Spleen (tissue), 11 donors: ENCODE measurements around the gene FUT9. TPM values are rescaled to one million over a fixed set of nuclear protein-coding genes. Genes with fewer than 3 reads are reported as not detected.

ENCODE experiments used
- DNase-seq: peaks from one replicate; pipeline ENCODE4 v3.0.0-alpha.2; 2020
- H3K27ac ChIP-seq, 8 donors: fragments of 200-600 bp; sonication (generic) in 7 of 8; 1 replicate in 4 of 8; 2 replicates in 4 of 8; pipeline versions ENCODE4 v1.5.0 to v1.8.0; 2016 to 2021; ENCODE audit warnings: inconsistent platforms in 4 of 8, mild to moderate bottlenecking in 4 of 8, moderate library complexity in 1 of 8
- H3K27me3 ChIP-seq, 7 donors: fragments of 200-600 bp; sonication (generic) in 6 of 7; replicated peaks in 1 of 7; 1 replicate in 4 of 7; 2 replicates in 3 of 7; pipeline versions ENCODE4 v1.5.0 to v1.8.0; 2016 to 2021; ENCODE audit warnings: inconsistent platforms in 3 of 7, mild to moderate bottlenecking in 1 of 7
- H3K36me3 ChIP-seq, 6 donors: fragments of 200-600 bp; sonication (generic) in 5 of 6; 1 replicate in 4 of 6; 2 replicates in 2 of 6; pipeline versions ENCODE4 v1.5.0 to v1.8.0; 2016 to 2021; ENCODE audit warnings: inconsistent platforms in 2 of 6
- H3K4me1 ChIP-seq, 6 donors: fragments of 200-600 bp; sonication (generic) in 5 of 6; 1 replicate in 3 of 6; 2 replicates in 3 of 6; pipeline versions ENCODE4 v1.5.0 to v1.8.0; 2016 to 2021; ENCODE audit warnings: inconsistent platforms in 3 of 6
- H3K4me3 ChIP-seq, 8 donors: fragments of 200-600 bp; sonication (generic) in 7 of 8; 1 replicate in 4 of 8; 2 replicates in 4 of 8; pipeline versions ENCODE4 v1.5.0 to v1.8.0; 2016 to 2021; ENCODE audit warnings: inconsistent platforms in 4 of 8, mild to moderate bottlenecking in 4 of 8, moderate library complexity in 2 of 8
- H3K9me3 ChIP-seq, 8 donors: fragments of 200-600 bp; sonication (generic) in 7 of 8; 1 replicate in 4 of 8; 2 replicates in 4 of 8; pipeline versions ENCODE4 v1.5.0 to v1.8.0; 2016 to 2021; ENCODE audit warnings: inconsistent platforms in 4 of 8
- CTCF ChIP-seq, 11 experiments: fragments of 200-600 bp in 7 of 11; fragments of 450-650 bp in 4 of 11; sonication (generic) in 4 of 11; IDR thresholded peaks in 8 of 11; conservative IDR thresholded peaks in 3 of 11; 1 replicate in 7 of 11; 2 replicates in 4 of 11; pipeline versions ENCODE4 v1.4.0 to v1.8.0; 2016 to 2021; ENCODE audit warnings: antibody characterized with exemption in 11 of 11, inconsistent platforms in 4 of 11, mild to moderate bottlenecking in 1 of 11
- POLR2A ChIP-seq, 3 donors: fragments of 450-650 bp; IDR thresholded peaks; one replicate each; pipeline ENCODE4 v1.5.1; 2017; ENCODE audit warnings: antibody characterized with exemption in 3 of 3, mild to moderate bottlenecking in 1 of 3
- POLR2AphosphoS5 ChIP-seq, 3 donors: sonication (generic); formaldehyde crosslinking; IDR thresholded peaks; one replicate each; pipeline ENCODE4 v1.5.1; 2017; ENCODE audit warnings: antibody characterized with exemption in 3 of 3
- WGBS, 5 donors: extraction: QIAGEN DNeasy Blood & Tissue Kit in 3 of 5; methylation state at CpG; one replicate each; pipeline versions ENCODE4 v1.1.5 to v1.1.7; 2013 to 2018; 5-methylcytosine and 5-hydroxymethylcytosine counted together
- intact Hi-C: fragments of 100-400 bp; cut with DNase I; formaldehyde crosslinking; loops from one replicate; pipeline ENCODE4 v1.15.0; 2023; ENCODE audit warnings: low total_unique reads
- polyA plus RNA-seq, 3 donors: library from polyadenylated mRNA; stranded (reverse); fragments of 200-250 nt; gene quantifications; one replicate each; pipeline ENCODE4 v1.2.1, GENCODE V29; 2013
- total RNA-seq, 7 donors: library from RNA; depleted of rRNA in 3 of 7; stranded (reverse); fragments of >200 nt in 3 of 7; fragmentation: NEBNext Ultra II Directional in 4 of 7; extraction: Animal tissue kit (Norgen Biotek cat#: 25700) in 4 of 7; gene quantifications; one replicate each; pipeline versions ENCODE4 v1.1.0 to v1.2.1, GENCODE V29; 2016 to 2021
- donor health status: healthy with polysubstance abuse.
- donor health status: DM: no; HTN: no; CAD: no; lungs with moderate emphysema.
- donor health status: DM: no; HTN: no; CAD: no.
- donor health status: Bipolar disorder and iron deficiency.
- donor health status: healthy.
- donor health status: DM: no; HTN: no; CAD: no.
- donor health status: DM: yes; HTN: yes; CAD: no.

Gene FUT9
- total and polyA plus RNA-seq, 10 donors = under 0.01 TPM; not detected in 9

GRCh38 chr6:96002576-96002910 is 13.2 kb upstream of the FUT9 start:
- intact Hi-C loops = no loop called here
- Histone ChIP-seq H3K36me3 (no peaks in the 10 kb centered on the region), H3K27me3 (no peaks in the 10 kb centered on the region), H3K9me3 (peaks cover 0 to 19% (median 1%) of the 10 kb centered on the region in 8 donors), H3K4me1 (no peaks in the 10 kb centered on the region), H3K4me3 (no peak overlapping the region), H3K27ac (no peak overlapping the region)
- DNase-seq = no peak
- 69 to 92% (median 89%) methylated on average over 3 of the region's 3 CpGs; no CpG with 5 or more reads in 2 of the 5 donors for WGBS, 5 donors
- TF ChIP-seq CTCF (IDR thresholded peaks at IDR 0.05 in 8 of 11, conservative IDR thresholded peaks at IDR 0.05 in 3 of 11) = no peak
- TF ChIP-seq POLR2AphosphoS5 (IDR thresholded peaks at IDR 0.05) = no peak
- no peak for TF ChIP-seq POLR2A (IDR thresholded peaks at IDR 0.05)

GRCh38 chr6:96002912-96003311 is 12.9 kb upstream of the FUT9 start:
- TF ChIP-seq POLR2AphosphoS5 (IDR thresholded peaks at IDR 0.05) (no peak), POLR2A (IDR thresholded peaks at IDR 0.05) (no peak)
- Histone ChIP-seq H3K36me3 (no peaks in the 10 kb centered on the region), H3K27ac (no peak overlapping the region), H3K27me3 (no peaks in the 10 kb centered on the region), H3K9me3 (peaks cover 0 to 19% (median 1%) of the 10 kb centered on the region in 8 donors), H3K4me1 (no peaks in the 10 kb centered on the region), H3K4me3 (no peak overlapping the region)
- WGBS, 5 donors = 76 to 100% (median 89%) methylated on average over 3 to 5 of the region's 5 CpGs
- no peak for DNase-seq
- intact Hi-C loops = no loop called here

- TF ChIP-seq POLR2A (IDR thresholded peaks at IDR 0.05) = no peak
- no peak for TF ChIP-seq POLR2AphosphoS5 (IDR thresholded peaks at IDR 0.05)
- no peak for TF ChIP-seq CTCF (IDR thresholded peaks at IDR 0.05 in 8 of 11, conservative IDR thresholded peaks at IDR 0.05 in 3 of 11)
- no peaks in the 10 kb centered on the region for H3K9me3 ChIP-seq
- no peak overlapping the region for H3K27ac ChIP-seq
- no peak overlapping the region for H3K4me3 ChIP-seq
- H3K4me1 ChIP-seq = no peaks in the 10 kb centered on the region
- intact Hi-C loops = no loop called here
- H3K36me3 ChIP-seq = no peaks in the 10 kb centered on the region
- no peak for DNase-seq
- WGBS, 5 donors = 52 to 72% (median 63%) methylated on average over 2 of the region's 2 CpGs
- no peaks in the 10 kb centered on the region for H3K27me3 ChIP-seq
Measured at GRCh38 chr6:96007663-96008062, 8.1 kb upstream of the FUT9 start.

- H3K4me3 ChIP-seq = no peak overlapping the region
- H3K36me3 ChIP-seq = no peaks in the 10 kb centered on the region
- DNase-seq = no peak
- 80 to 91% (median 86%) methylated on average over 3 of the region's 3 CpGs for WGBS, 5 donors
- peaks cover 0 to 7% (median 0%) of the 10 kb centered on the region in 6 donors for H3K4me1 ChIP-seq
- H3K27ac ChIP-seq = no peak overlapping the region
- no peak for TF ChIP-seq POLR2A (IDR thresholded peaks at IDR 0.05)
- TF ChIP-seq POLR2AphosphoS5 (IDR thresholded peaks at IDR 0.05) = no peak
- no peak for TF ChIP-seq CTCF (IDR thresholded peaks at IDR 0.05 in 8 of 11, conservative IDR thresholded peaks at IDR 0.05 in 3 of 11)
- no peaks in the 10 kb centered on the region for H3K9me3 ChIP-seq
- intact Hi-C loops = no loop called here
- H3K27me3 ChIP-seq = peaks cover 0 to 34% (median 9%) of the 10 kb centered on the region in 7 donors
Measured at GRCh38 chr6:96013531-96013930, 2.2 kb upstream of the FUT9 start.
